Smooth muscle cell (in vitro differentiated cells): ENCODE measurements around the gene ASPRV1. TPM values are rescaled to one million over a fixed set of nuclear protein-coding genes. Genes with fewer than 3 reads are reported as not detected.
"Not testable (repeated sequence)": the region's sequence is repeated elsewhere in the genome, so short reads cannot be mapped to it uniquely, and the experiment has no call there.

Experiments used
- DNase-seq: peaks from one replicate; lab custom pipeline; 2025; ENCODE audit not compliant: unreplicated experiment; lab: John Stamatoyannopoulos, UW
- H2AFZ ChIP-seq: fragments of 200-600 bp; sonication (generic); 2 replicates; pipeline ENCODE4 v1.6.0; 2016; ENCODE audit warnings: antibody characterized with exemption, low read depth, mild to moderate bottlenecking
- H3F3A ChIP-seq: fragments of 200-600 bp; sonication (generic); 2 replicates; pipeline ENCODE4 v1.6.0; 2017; ENCODE audit warnings: antibody characterized with exemption, low read depth
- H3K27ac ChIP-seq: fragments of 200-600 bp; sonication (generic); 2 replicates; pipeline ENCODE4 v1.5.1; 2016; ENCODE audit warnings: low read depth, mild to moderate bottlenecking
- H3K27me3 ChIP-seq: fragments of 200-600 bp; sonication (generic); 2 replicates; pipeline ENCODE4 v1.6.1; 2016; ENCODE audit warnings: low read depth, mild to moderate bottlenecking
- H3K36me3 ChIP-seq: fragments of 200-600 bp; sonication (generic); 2 replicates; pipeline ENCODE4 v1.5.1; 2016; ENCODE audit warnings: low read depth
- H3K4me1 ChIP-seq: fragments of 200-600 bp; sonication (generic); 2 replicates; pipeline ENCODE4 v1.5.1; 2016; ENCODE audit warnings: low read depth
- H3K4me2 ChIP-seq: fragments of 200-600 bp; sonication (generic); 2 replicates; pipeline ENCODE4 v1.6.0; 2016; ENCODE audit warnings: mild to moderate bottlenecking
- H3K4me3 ChIP-seq: fragments of 200-600 bp; sonication (generic); 2 replicates; pipeline ENCODE4 v1.5.1; 2016; ENCODE audit warnings: mild to moderate bottlenecking
- H3K79me2 ChIP-seq: fragments of 200-600 bp; sonication (generic); 2 replicates; pipeline ENCODE4 v1.6.0; 2016; ENCODE audit warnings: low read depth, mild to moderate bottlenecking
- H3K9ac ChIP-seq: fragments of 200-600 bp; sonication (generic); 2 replicates; pipeline ENCODE4 v1.6.0; 2016; ENCODE audit warnings: low read depth
- H3K9me3 ChIP-seq: fragments of 200-600 bp; sonication (generic); replicated peaks from 2 replicates; pipeline ENCODE4 v1.5.1; 2016; ENCODE audit warnings: low read depth
- H4K20me1 ChIP-seq: fragments of 200-600 bp; sonication (generic); 2 replicates; pipeline ENCODE4 v1.6.0; 2016; ENCODE audit warnings: low read depth
- CTCF ChIP-seq: fragments of 200-600 bp; sonication (generic); IDR thresholded peaks from 2 replicates; pipeline ENCODE4 v1.5.1; 2017; ENCODE audit warnings: borderline replicate concordance, mild to moderate bottlenecking, antibody characterized with exemption; ENCODE audit not compliant: insufficient read depth, poor library complexity, severe bottlenecking
- WGBS: methylation state at CpG from one replicate; pipeline ENCODE4 v1.1.7; 2016; ENCODE audit warnings: low lambda C conversion rate; 5-methylcytosine and 5-hydroxymethylcytosine counted together
- polyA plus RNA-seq: library from polyadenylated mRNA; unstranded; fragments of >200 nt; fragmentation: Nextera tagmentation; extraction: Ambion mirVana; gene quantifications from 2 replicates; pipeline ENCODE4 v1.2.1, GENCODE V29; 2016
- total RNA-seq: library from RNA; depleted of rRNA; stranded (reverse); fragments of >200 nt; gene quantifications from 2 replicates; pipeline ENCODE4 v1.2.3, GENCODE V29; 2014

Gene ASPRV1
- total and polyA plus RNA-seq, 2 experiments from 2014 or later = 1.6 to 4.4 TPM

GRCh38 chr2:69952336-69953115, 8.9 kb downstream of the ASPRV1 start:
- no peak overlapping the region for H3K4me2 ChIP-seq
- no peaks in the 10 kb centered on the region for H3K4me1 ChIP-seq
- H3K9me3 ChIP-seq = no peaks in the 10 kb centered on the region
- no peak for TF ChIP-seq CTCF
- no peaks in the 10 kb centered on the region for H4K20me1 ChIP-seq
- no peaks in the 10 kb centered on the region for H3F3A ChIP-seq
- no peaks in the 10 kb centered on the region for H3K79me2 ChIP-seq
- 93% methylated on average over 6 of the region's 6 CpGs for WGBS
- H3K27me3 ChIP-seq = peaks cover 8% of the 10 kb centered on the region
- H3K36me3 ChIP-seq = no peaks in the 10 kb centered on the region
- no peak for DNase-seq
- no peak overlapping the region for H2AFZ ChIP-seq
- H3K4me3 ChIP-seq = no peak overlapping the region
- no peak overlapping the region for H3K27ac ChIP-seq
- no peak overlapping the region for H3K9ac ChIP-seq

- DNase-seq, H3K9me3 ChIP-seq, H3K4me2 ChIP-seq, H3F3A ChIP-seq, H3K27me3 ChIP-seq, H3K9ac ChIP-seq, H3K27ac ChIP-seq, H3K79me2 ChIP-seq, H4K20me1 ChIP-seq, H2AFZ ChIP-seq, H3K4me3 ChIP-seq, H3K36me3 ChIP-seq, H3K4me1 ChIP-seq: not testable (repeated sequence)
- WGBS = 84% methylated on average over 3 of the region's 3 CpGs
Observed at GRCh38 chr2:69950671-69951070, 10.8 kb downstream of the ASPRV1 start.

- no peak overlapping the region for H2AFZ ChIP-seq
- peaks cover under 1% of the 10 kb centered on the region for H3K27me3 ChIP-seq
- H3K36me3 ChIP-seq = no peaks in the 10 kb centered on the region
- H3K9me3 ChIP-seq = no peaks in the 10 kb centered on the region
- no peak for TF ChIP-seq CTCF
- no peaks in the 10 kb centered on the region for H3F3A ChIP-seq
- no peak overlapping the region for H3K9ac ChIP-seq
- no peaks in the 10 kb centered on the region for H4K20me1 ChIP-seq
- 55% methylated on average over 5 of the region's 5 CpGs for WGBS
- H3K4me2 ChIP-seq = no peak overlapping the region
- H3K79me2 ChIP-seq = no peaks in the 10 kb centered on the region
- no peak overlapping the region for H3K27ac ChIP-seq
- no peak overlapping the region for H3K4me3 ChIP-seq
- no peak for DNase-seq
- no peaks in the 10 kb centered on the region for H3K4me1 ChIP-seq
Observed at GRCh38 chr2:69950241-69950640, 11.2 kb downstream of the ASPRV1 start.

GRCh38 chr2:69948963-69949645, 12.3 kb downstream of the ASPRV1 start:
- 95% methylated on average over 21 of the region's 21 CpGs for WGBS
- Histone ChIP-seq H3K27ac (no peak overlapping the region), H3K4me1 (no peaks in the 10 kb centered on the region), H3K27me3 (no peaks in the 10 kb centered on the region), H3K79me2 (no peaks in the 10 kb centered on the region), H3F3A (no peaks in the 10 kb centered on the region), H3K9me3 (no peaks in the 10 kb centered on the region), H3K4me3 (no peak overlapping the region), H3K9ac (no peak overlapping the region), H4K20me1 (no peaks in the 10 kb centered on the region), H2AFZ (no peak overlapping the region), H3K4me2 (no peak overlapping the region), H3K36me3 (no peaks in the 10 kb centered on the region)
- no peak for DNase-seq
- TF ChIP-seq CTCF = no peak
